Endothelial cell (in vitro differentiated cells): ENCODE data around the gene RPS10. TPM values are rescaled to one million over a fixed set of nuclear protein-coding genes. Genes with fewer than 3 reads are reported as not detected.

Source experiments
- DNase-seq: peaks from one replicate; pipeline ENCODE4 v3.0.0; 2021; ENCODE audit warnings: low spot score
- H3K27ac Mint-ChIP-seq: one replicate; pipeline ENCODE4 v1.8.0; 2021; ENCODE audit warnings: mixed read lengths, inconsistent platforms; ENCODE audit not compliant: unreplicated experiment
- H3K27me3 Mint-ChIP-seq: one replicate; pipeline ENCODE4 v1.8.0; 2021; ENCODE audit warnings: mild to moderate bottlenecking, moderate library complexity, mixed read lengths, inconsistent platforms; ENCODE audit not compliant: unreplicated experiment
- H3K36me3 Mint-ChIP-seq: one replicate; pipeline ENCODE4 v1.8.0; 2021; ENCODE audit warnings: mild to moderate bottlenecking, low read depth, mixed read lengths, inconsistent platforms; ENCODE audit not compliant: unreplicated experiment
- H3K4me1 Mint-ChIP-seq: one replicate; pipeline ENCODE4 v1.8.0; 2021; ENCODE audit warnings: mild to moderate bottlenecking, mixed read lengths, inconsistent platforms; ENCODE audit not compliant: unreplicated experiment
- H3K4me3 Mint-ChIP-seq: one replicate; pipeline ENCODE4 v1.8.0; 2021; ENCODE audit warnings: mild to moderate bottlenecking, mixed read lengths, inconsistent platforms; ENCODE audit not compliant: unreplicated experiment
- H3K9me3 Mint-ChIP-seq: one replicate; pipeline ENCODE4 v1.8.0; 2021; ENCODE audit warnings: mixed read lengths, inconsistent platforms; ENCODE audit not compliant: unreplicated experiment
- CTCF ChIP-seq: fragments of 200-600 bp; sonication (generic); IDR thresholded peaks from one replicate; pipeline ENCODE4 v1.5.0; 2021; ENCODE audit warnings: antibody characterized with exemption; ENCODE audit not compliant: unreplicated experiment
- total RNA-seq: library from RNA; stranded (reverse); fragmentation: NEBNext Ultra II Directional; extraction: Animal tissue kit (Norgen Biotek cat#: 25700); gene quantifications from one replicate; pipeline ENCODE4 v1.2.1, GENCODE V29; 2021; ENCODE audit not compliant: unreplicated experiment

The RPS10 gene
- total RNA-seq, 1 donor from 2014 or later, result 1,322 TPM

DNA sequence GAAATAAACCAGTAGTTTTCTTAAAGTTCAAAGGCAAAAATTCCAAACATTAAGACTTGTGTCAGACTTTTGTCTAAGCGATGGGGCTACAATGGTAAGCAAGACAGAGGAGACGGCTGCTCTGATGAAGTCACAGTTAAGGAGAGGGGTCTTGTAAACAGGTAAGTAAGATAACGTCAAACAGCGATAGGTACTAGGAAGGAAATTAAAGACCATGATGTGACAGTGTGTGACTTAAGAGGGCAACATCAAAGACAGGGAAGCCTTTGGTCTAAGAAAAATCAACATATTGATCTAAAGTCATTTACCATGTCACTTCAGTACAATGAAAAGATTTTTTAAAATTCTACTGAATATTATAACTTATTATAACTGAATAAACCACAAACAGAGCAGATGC lies 56.5 kb downstream of the RPS10 start:
- no peak for TF ChIP-seq CTCF
- H3K9me3 Mint-ChIP-seq, result no peaks in the 10 kb centered on the region
- peaks cover under 1% of the 10 kb centered on the region for H3K27me3 Mint-ChIP-seq
- H3K27ac Mint-ChIP-seq, result no peak overlapping the region
- peak overlapping the region; percentile 2 for H3K4me3 Mint-ChIP-seq
- peaks cover 13% of the 10 kb centered on the region for H3K36me3 Mint-ChIP-seq
- DNase-seq, result no peak
- H3K4me1 Mint-ChIP-seq, result peaks cover 21% of the 10 kb centered on the region

Other genes starting within 250 kb of the RPS10 start
- gene HMGA1, start 189.2 kb downstream of the RPS10 start, total RNA-seq, result 528 TPM
- gene SMIM29, start 177.1 kb downstream of the RPS10 start, total RNA-seq, result 44.3 TPM
- gene NUDT3, start 33.4 kb downstream of the RPS10 start, total RNA-seq, result 52.0 TPM
- 0.08 TPM for gene PACSIN1, start 40.0 kb upstream of the RPS10 start, total RNA-seq
- not detected for gene SPDEF, start 130.3 kb upstream of the RPS10 start, total RNA-seq